Kidney tubule cell (primary cell): Measurements from ENCODE around the gene TMEM119.

Experiments
- DNase-seq: peaks from one replicate; pipeline ENCODE4 v3.0.0-alpha.2; 2018; ENCODE audit warnings: low spot score

The TMEM119 gene

DNA sequence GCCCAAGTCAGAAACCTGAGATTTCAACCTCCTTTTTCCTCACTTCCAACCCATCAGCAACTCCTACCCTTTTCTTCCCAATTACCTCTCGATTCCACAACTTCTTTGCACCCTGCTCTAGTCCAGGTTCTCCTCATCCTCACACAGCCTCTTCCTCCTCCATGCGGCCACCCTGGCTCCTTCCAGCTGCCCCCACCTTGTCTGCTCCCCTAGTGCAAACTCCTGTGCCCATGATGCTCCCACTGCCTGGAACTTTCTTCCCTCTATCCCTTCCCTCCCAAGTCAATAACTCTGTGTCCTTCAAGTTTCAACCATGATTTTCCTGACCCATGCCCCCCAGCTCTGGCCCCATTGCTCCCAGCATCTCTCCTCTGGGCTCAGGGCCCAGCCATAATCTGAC is 18.5 kb upstream of the TMEM119 start:
- DNase-seq = no peak

- no peak for DNase-seq
Measured at GRCh38 chr12:108615918-108616317, 18.0 kb upstream of the TMEM119 start.

DNA sequence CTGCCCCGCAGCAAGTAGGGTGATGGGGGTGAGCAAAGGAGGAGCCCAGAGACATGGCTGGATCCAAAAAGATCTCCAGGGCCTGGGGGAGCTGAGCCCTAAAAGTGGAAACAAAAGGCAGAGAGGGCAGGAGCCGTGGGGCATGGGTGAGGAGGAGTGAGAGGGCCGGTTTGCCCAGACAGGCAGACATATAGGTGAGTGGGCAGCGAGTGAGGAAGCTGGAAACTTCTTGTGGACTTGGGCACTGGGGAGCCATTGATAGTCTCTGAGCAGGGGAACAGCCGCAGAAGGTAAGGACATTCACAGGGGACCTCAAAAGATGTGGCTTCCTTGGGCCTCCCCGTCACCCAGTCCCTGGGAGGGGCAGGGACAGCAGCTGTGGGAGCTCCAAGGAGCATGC is 16.8 kb upstream of the TMEM119 start:
- DNase-seq = no peak

GRCh38 chr12:108614041-108614440 is 16.2 kb upstream of the TMEM119 start:
- no peak for DNase-seq

- peak; percentile 82 for DNase-seq
Measured at GRCh38 chr12:108613548-108613947, 15.7 kb upstream of the TMEM119 start.

- DNase-seq = peak; percentile 76
Measured at GRCh38 chr12:108612788-108613282, 15.0 kb upstream of the TMEM119 start.

DNA sequence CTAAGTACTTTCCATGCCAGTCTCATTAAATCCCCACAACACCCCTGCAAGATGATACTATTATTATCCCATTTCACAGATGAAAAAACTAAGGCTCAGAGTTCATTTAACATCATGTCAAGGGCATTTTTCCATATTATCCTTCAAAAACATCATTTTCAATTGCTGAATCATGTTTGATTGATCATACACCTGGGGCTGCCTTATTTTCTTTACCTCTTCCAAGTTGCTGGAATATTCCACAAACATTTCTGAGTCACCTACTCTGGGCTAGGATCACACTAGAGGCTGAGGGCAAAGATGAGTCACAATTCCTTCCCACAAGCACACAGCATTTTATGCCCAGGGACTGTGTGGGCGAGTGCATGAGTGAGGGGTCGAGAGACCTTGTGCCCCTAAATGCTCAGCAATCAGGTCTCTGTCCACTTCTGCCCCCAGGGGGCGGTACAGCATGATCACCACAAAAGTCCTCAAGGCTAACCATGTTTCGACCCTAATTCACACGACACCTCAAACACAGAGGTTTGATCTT is 14.1 kb upstream of the TMEM119 start:
- peak; percentile 95 for DNase-seq

- no peak for DNase-seq
Measured at GRCh38 chr12:108610856-108611605, 13.1 kb upstream of the TMEM119 start.

DNA sequence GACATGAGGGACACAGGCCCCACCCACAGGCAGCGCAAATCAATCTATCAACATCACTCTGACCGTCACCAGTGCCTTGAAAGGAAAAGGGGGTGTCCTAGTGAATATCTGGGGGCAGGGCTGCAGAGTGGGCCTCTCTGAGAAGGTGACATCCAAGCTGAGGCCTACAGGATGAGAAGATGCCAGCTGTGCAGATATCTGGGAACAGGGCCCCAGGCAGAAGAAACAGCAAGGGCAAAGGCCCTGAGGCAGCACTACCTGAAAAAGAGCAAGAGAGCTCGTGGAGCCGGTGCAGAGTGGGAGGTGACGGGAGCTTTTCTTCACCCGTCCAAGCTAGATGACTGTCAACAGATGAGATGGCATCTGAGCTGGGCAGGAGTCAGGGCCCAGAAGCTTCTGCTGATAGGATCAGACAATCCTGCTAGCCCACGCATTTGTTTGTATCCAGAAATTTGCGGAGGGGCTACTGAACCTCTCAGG is 12.5 kb upstream of the TMEM119 start:
- DNase-seq = no peak

GRCh38 chr12:108609537-108610335 is 11.9 kb upstream of the TMEM119 start:
- DNase-seq = no peak

DNA sequence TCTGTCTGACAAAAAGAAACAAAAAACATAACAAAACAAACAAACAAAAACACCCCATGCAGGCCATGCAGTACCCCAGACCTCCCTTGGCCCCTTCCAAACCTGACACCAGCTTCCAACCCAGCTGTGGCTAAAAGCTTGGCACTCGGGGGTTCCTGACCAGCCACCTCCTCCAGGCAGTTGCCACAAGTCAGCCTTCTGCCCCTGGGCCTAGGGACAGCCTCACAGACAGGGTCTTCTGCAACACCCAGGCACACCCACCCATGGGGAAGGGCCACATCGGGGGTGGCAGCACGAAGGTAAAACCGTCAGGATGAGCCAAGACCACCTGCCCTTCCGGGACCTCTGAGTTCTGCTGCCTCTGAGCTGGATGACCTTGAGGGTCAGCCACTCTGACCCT is 10.7 kb upstream of the TMEM119 start:
- no peak for DNase-seq

GRCh38 chr12:108607981-108608600 is 10.2 kb upstream of the TMEM119 start:
- DNase-seq = no peak

GRCh38 chr12:108606492-108606891 is 8.6 kb upstream of the TMEM119 start:
- DNase-seq = no peak

- no peak for DNase-seq
Measured at GRCh38 chr12:108605690-108606406, 8.0 kb upstream of the TMEM119 start.

GRCh38 chr12:108605000-108605689 is 7.3 kb upstream of the TMEM119 start:
- DNase-seq = peak; percentile 82

DNA sequence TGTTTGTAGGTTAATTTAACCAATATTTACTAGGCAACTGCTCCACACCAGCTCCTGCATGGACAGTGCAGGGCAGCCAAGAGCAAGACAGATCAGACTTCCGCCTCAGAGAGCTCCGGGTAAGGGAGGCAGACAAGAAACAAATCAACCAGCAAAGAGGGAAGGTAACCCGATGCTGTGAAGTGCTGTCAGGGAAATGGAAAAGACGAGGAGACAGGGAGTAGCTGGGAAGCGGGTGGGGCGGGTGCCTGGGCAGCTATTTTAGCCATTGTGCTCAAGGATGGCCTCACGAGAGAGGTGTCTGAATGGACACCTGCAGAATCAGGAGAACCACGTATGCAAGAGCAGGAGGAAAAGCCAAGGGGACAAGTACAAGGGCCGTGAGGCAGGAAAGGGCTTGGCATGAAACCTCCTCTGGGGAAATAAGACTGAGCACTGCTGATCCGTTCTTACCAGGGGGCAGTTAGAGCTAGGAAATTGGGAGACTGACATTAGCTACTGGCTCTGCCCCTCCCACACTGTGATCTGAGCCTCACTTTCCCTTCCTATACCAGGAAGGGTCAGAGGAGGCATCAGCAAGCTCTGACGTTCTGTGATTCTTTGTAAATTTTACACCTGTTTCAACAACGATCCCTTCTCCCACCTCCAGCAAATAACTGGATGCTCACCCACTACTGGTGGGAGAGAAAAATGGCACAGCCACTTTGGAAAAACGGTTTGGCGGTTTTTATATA is 6.5 kb upstream of the TMEM119 start:
- DNase-seq = no peak

- no peak for DNase-seq
Measured at GRCh38 chr12:108603743-108604142, 5.9 kb upstream of the TMEM119 start.

DNA sequence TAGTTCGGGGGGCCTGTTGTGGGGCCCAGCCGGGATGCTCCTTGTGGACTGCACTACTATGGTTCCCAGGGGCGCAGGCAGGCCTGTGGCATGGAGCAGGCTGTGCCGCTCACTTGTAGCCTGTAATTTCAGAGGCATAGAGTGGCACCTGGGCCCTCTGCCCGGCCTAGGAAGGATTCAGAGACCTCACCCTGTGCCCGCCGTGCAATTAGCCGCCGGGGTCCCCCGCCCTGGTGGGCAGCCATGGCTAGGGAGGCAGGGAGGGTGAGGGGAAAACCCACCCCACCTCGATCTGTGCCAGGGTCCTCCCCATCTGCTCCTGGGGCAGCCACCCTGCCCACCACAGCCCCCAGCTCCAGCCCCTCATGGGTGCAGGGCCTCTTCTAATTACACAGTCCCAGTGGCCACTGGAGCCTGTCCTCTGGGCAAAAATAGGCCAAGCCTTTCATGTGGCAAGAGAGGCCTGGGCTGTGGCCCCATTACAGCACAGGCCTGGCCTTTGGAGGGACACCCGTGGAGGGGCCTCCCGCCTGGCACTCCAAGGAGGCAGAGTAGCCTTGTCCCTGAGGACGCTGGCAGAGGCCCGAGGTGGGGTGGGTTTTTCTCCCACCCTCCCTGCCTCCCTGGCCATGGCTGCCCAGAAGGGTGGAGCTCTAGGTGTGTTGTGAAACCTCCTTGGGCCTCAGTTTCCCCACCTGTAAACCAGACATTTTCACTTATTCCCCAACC is 5.3 kb upstream of the TMEM119 start:
- no peak for DNase-seq

DNA sequence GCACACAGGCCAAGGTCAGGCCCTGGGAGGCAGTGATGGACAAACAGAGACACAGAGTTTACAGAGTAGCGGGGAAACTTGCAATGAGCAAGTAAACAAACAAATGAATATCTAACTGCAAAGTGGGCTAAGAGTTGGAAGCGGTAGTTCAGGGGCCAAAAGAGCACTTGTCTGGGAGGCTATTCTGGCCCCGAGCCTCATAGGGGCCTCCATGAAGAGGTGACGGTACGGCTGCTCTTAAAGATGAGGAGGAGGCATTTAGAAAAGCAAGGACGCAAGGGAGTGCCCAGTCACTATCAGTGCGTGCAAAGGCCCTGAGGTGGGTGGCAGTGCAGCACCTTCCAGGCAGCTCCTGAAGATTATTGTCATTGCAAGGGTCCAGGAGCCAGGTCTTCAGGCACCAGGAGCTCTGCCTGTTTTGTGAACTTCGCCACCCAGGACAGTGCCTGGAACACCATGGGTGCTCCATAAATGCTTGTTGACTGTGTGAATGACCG is 4.4 kb upstream of the TMEM119 start:
- no peak for DNase-seq

GRCh38 chr12:108600702-108601007 is 2.8 kb upstream of the TMEM119 start:
- DNase-seq = no peak
